Uterus (tissue), 2 donors: Measurements from ENCODE around the gene VAV3.

Source experiments
- POLR2A ChIP-seq, 2 donors: fragments of 450-650 bp; IDR thresholded peaks; one replicate each; pipeline ENCODE4 v1.6.1; 2016; ENCODE audit warnings: antibody characterized with exemption in 2 of 2, mild to moderate bottlenecking in 1 of 2, moderate library complexity in 1 of 2
- TF ChIP-seq, protein P1 (sequence below), 4 experiments: fragments of 200-600 bp in 2 of 4; fragments of 450-650 bp in 2 of 4; sonication (generic) in 2 of 4; IDR thresholded peaks; one replicate each; pipeline ENCODE4 v1.5.1; 2016 to 2019; ENCODE audit warnings: antibody characterized with exemption in 4 of 4, mild to moderate bottlenecking in 2 of 4, moderate library complexity in 1 of 4

DNA sequence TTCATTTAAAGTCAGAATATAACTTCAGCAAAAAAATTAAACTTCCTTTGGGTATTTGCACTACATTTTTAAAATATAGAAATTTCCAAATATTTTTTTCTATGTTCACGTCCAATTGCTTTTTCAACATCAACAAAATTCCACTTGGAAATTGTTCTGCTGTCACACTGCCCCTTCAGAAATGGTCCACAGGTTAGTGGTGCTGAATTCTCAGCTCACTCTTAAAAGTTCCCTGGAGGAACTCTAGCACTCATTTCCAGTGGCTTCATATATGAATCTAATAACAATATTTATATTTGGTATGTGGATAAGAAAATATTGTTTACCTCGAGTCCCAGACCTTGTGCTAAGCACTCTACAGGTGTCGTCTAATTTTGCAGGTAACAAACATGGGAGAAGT, 27.4 kb upstream of the VAV3 start:
- TF ChIP-seq, protein P1, sequence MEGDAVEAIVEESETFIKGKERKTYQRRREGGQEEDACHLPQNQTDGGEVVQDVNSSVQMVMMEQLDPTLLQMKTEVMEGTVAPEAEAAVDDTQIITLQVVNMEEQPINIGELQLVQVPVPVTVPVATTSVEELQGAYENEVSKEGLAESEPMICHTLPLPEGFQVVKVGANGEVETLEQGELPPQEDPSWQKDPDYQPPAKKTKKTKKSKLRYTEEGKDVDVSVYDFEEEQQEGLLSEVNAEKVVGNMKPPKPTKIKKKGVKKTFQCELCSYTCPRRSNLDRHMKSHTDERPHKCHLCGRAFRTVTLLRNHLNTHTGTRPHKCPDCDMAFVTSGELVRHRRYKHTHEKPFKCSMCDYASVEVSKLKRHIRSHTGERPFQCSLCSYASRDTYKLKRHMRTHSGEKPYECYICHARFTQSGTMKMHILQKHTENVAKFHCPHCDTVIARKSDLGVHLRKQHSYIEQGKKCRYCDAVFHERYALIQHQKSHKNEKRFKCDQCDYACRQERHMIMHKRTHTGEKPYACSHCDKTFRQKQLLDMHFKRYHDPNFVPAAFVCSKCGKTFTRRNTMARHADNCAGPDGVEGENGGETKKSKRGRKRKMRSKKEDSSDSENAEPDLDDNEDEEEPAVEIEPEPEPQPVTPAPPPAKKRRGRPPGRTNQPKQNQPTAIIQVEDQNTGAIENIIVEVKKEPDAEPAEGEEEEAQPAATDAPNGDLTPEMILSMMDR (IDR thresholded peaks at IDR 0.05), result no peak
- TF ChIP-seq POLR2A (IDR thresholded peaks at IDR 0.05), result no peak
